CD8-positive, alpha-beta memory T cell (primary cell): ENCODE data around the gene CACNA1B. TPM values are rescaled to one million over a fixed set of nuclear protein-coding genes. Genes with fewer than 3 reads are reported as not detected.

ENCODE experiments used
- CTCF ChIA-PET: fragments of 350-600 bp; sonication (Branson Sonifier 250); formaldehyde crosslinking; loops from one replicate; lab custom pipeline; 2021; ENCODE audit warnings: antibody characterized with exemption; lab: Charles Lee
- POLR2A ChIA-PET: fragments of 350-600 bp; sonication (Branson Sonifier 250); formaldehyde crosslinking; loops from one replicate; lab custom pipeline; 2021; ENCODE audit warnings: antibody characterized with exemption; lab: Charles Lee
- DNase-seq, 5 donors: peaks; one replicate each; pipeline versions ENCODE4 v3.0.0 to v3.0.0-alpha.2; 2020 to 2022; ENCODE audit warnings: mixed read lengths in 1 of 5
- H3K27ac ChIP-seq: one replicate; pipeline ENCODE4 v1.7.0; 2013; ENCODE audit warnings: low read depth, mild to moderate bottlenecking, low read length, moderate library complexity
- H3K27me3 ChIP-seq: 2 replicates; pipeline ENCODE4 v1.7.0; 2013; ENCODE audit warnings: low read length, mild to moderate bottlenecking; ENCODE audit not compliant: insufficient read depth, poor library complexity, severe bottlenecking
- H3K36me3 ChIP-seq: 2 replicates; pipeline ENCODE4 v1.7.0; 2013; ENCODE audit warnings: mild to moderate bottlenecking, low read length, moderate library complexity; ENCODE audit not compliant: insufficient read depth
- H3K4me1 ChIP-seq: 2 replicates; pipeline ENCODE4 v1.7.0; 2013; ENCODE audit warnings: mild to moderate bottlenecking, low read length, moderate library complexity; ENCODE audit not compliant: insufficient read depth
- H3K4me3 ChIP-seq: 2 replicates; pipeline ENCODE4 v1.7.0; 2013; ENCODE audit warnings: mild to moderate bottlenecking, low read length
- H3K9me3 ChIP-seq: 2 replicates; pipeline ENCODE4 v1.7.0; 2013; ENCODE audit warnings: mild to moderate bottlenecking, low read length
- H3K27ac Mint-ChIP-seq, 8 donors: one replicate each; pipeline ENCODE4 v1.8.0; 2020 to 2021; ENCODE audit warnings: mixed read lengths in 8 of 8, mild to moderate bottlenecking in 6 of 8, inconsistent platforms in 3 of 8, moderate library complexity in 3 of 8
- H3K27me3 Mint-ChIP-seq, 2 donors: one replicate each; pipeline ENCODE4 v1.8.0; 2020 to 2021; ENCODE audit warnings: mixed read lengths in 2 of 2, mild to moderate bottlenecking in 1 of 2, moderate library complexity in 1 of 2
- H3K36me3 Mint-ChIP-seq, 3 donors: one replicate each; pipeline ENCODE4 v1.8.0; 2020 to 2021; ENCODE audit warnings: mixed read lengths in 3 of 3, inconsistent platforms in 1 of 3, mild to moderate bottlenecking in 1 of 3
- H3K4me1 Mint-ChIP-seq, 3 donors: one replicate each; pipeline ENCODE4 v1.8.0; 2020 to 2021; ENCODE audit warnings: mixed read lengths in 3 of 3, inconsistent platforms in 1 of 3, mild to moderate bottlenecking in 1 of 3
- H3K4me3 Mint-ChIP-seq, 7 donors: one replicate each; pipeline ENCODE4 v1.8.0; 2020 to 2021; ENCODE audit warnings: mixed read lengths in 7 of 7, mild to moderate bottlenecking in 6 of 7, moderate library complexity in 4 of 7, inconsistent platforms in 2 of 7
- H3K9me3 Mint-ChIP-seq, 5 donors: one replicate each; pipeline ENCODE4 v1.8.0; 2020 to 2022; ENCODE audit warnings: mixed read lengths in 5 of 5, mild to moderate bottlenecking in 3 of 5, moderate library complexity in 2 of 5, inconsistent platforms in 1 of 5
- polyA plus RNA-seq: library from polyadenylated mRNA; unstranded; fragments of 300-500 nt; fragmentation: Illumina TruSeq; gene quantifications from one replicate; pipeline ENCODE4 v1.2.3, GENCODE V29; 2021
- total RNA-seq, 2 experiments: library from RNA; stranded (reverse); gene quantifications; one replicate each; pipeline ENCODE4 v1.2.3, GENCODE V29; 2021

Gene CACNA1B
- total and polyA plus RNA-seq, 3 experiments from 2014 or later: not detected

DNA sequence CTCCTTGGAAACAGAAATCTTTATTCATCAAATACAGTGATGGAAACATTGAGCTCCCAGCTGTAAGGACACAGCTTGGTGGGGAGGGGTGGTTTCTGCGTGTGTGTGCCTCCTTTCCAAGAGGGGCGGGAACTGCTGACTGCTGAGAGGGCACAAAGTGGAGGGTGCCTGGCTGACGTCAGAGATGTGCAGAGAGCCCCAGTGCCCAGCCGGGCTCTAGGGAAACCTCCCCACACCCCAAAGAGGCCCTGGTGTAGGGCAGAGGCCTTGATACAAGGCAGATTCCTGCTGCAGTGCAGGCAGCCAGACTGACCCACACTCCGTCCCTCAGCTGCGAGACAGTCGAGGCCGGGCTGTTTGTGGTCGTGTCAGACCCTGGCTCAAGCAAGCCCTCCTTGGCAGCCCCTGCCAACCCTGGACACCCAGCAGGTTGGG is 191.0 kb downstream of the CACNA1B start:
- H3K36me3 ChIP-seq: no peaks in the 10 kb centered on the region
- ChIA-PET POLR2A (no interaction called here), CTCF (no interaction called here)
- Mint-ChIP-seq H3K4me3 (no peak overlapping the region), H3K9me3 (peaks cover 0 to 2% (median 0%) of the 10 kb centered on the region in 5 donors), H3K27me3 (peaks cover 9 to 40% of the 10 kb centered on the region in 2 donors), H3K27ac (no peak overlapping the region), H3K36me3 (no peaks in the 10 kb centered on the region), H3K4me1 (no peaks in the 10 kb centered on the region)
- H3K4me1 ChIP-seq: no peaks in the 10 kb centered on the region
- no peaks in the 10 kb centered on the region for H3K27me3 ChIP-seq
- no peaks in the 10 kb centered on the region for H3K9me3 ChIP-seq
- no peak overlapping the region for H3K4me3 ChIP-seq
- DNase-seq: no peak
- no peak overlapping the region for H3K27ac ChIP-seq

DNA sequence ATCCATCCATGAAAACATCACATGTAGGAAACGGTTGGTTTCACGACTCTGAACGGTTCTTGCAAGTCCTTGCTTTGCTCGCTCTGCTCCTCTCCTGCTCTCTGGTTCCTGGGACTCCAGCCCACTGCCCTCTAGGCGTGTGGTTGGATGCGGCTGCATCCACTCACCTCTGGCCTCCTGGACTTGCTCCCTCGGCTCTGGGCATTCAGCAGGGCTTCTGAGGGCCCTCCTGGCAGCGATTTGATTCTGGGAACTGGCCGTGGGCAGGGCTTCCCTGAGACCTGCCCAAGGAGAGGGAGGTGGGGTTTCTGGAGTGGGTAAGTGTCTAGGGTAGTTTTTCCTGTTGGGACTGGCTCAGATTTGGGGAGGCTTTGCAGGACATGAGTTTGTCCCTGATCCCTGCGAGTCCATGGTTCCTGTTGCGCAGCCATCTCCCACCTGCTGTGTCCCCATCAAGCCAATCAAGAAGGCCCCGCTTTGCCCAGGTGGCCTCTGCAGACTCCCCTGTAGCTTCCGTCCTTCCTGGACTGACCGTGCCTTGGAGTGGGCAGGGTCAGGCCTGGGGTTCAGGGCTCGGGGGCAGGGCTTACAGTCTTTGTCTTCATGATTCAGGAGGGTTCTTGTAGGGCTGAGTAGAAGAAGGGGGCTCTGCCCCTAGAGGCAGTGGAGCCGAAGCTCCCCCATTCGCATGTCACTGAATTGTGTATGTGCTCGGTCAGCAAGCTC is 192.3 kb downstream of the CACNA1B start:
- peaks cover 0 to 2% (median 0%) of the 10 kb centered on the region in 5 donors for H3K9me3 Mint-ChIP-seq
- no peak overlapping the region for H3K4me3 Mint-ChIP-seq
- H3K27me3 ChIP-seq: no peaks in the 10 kb centered on the region
- H3K36me3 ChIP-seq: no peaks in the 10 kb centered on the region
- CTCF ChIA-PET: no interaction called here
- H3K27me3 Mint-ChIP-seq: peaks cover 10 to 37% of the 10 kb centered on the region in 2 donors
- H3K4me3 ChIP-seq: no peak overlapping the region
- no peaks in the 10 kb centered on the region for H3K9me3 ChIP-seq
- no peaks in the 10 kb centered on the region for H3K4me1 ChIP-seq
- no peak overlapping the region for H3K27ac Mint-ChIP-seq
- no peak for DNase-seq
- H3K27ac ChIP-seq: no peak overlapping the region
- POLR2A ChIA-PET: no interaction called here
- no peaks in the 10 kb centered on the region for H3K36me3 Mint-ChIP-seq
- H3K4me1 Mint-ChIP-seq: no peaks in the 10 kb centered on the region

DNA sequence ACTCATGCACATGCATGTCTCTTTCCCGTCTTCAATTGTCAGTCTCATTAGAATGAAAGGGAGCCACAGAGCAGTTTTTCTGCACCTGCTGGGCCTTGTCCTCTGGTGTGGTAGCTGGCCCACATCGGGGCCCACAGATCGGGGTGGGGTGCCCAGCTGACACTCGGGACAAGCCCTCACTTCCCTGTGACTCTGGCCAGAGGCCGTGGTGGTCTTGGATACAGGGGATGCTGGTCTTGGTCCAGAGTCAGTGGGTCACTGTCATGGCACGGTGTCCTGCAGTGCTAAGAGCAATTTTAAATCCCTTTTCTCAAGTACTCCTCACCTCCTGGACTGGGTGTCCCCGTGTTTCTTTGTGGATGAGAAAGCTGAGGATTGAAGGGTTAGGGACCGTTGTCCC is 193.2 kb downstream of the CACNA1B start:
- H3K4me1 Mint-ChIP-seq: no peaks in the 10 kb centered on the region
- peaks cover 10 to 31% of the 10 kb centered on the region in 2 donors for H3K27me3 Mint-ChIP-seq
- Histone ChIP-seq H3K9me3 (no peaks in the 10 kb centered on the region), H3K36me3 (no peaks in the 10 kb centered on the region), H3K4me1 (no peaks in the 10 kb centered on the region), H3K4me3 (no peak overlapping the region), H3K27me3 (no peaks in the 10 kb centered on the region), H3K27ac (no peak overlapping the region)
- H3K36me3 Mint-ChIP-seq: no peaks in the 10 kb centered on the region
- CTCF ChIA-PET: no interaction called here
- H3K9me3 Mint-ChIP-seq: peaks cover 0 to 2% (median 0%) of the 10 kb centered on the region in 5 donors
- H3K4me3 Mint-ChIP-seq: no peak overlapping the region
- H3K27ac Mint-ChIP-seq: no peak overlapping the region
- DNase-seq: no peak
- POLR2A ChIA-PET: no interaction called here

DNA sequence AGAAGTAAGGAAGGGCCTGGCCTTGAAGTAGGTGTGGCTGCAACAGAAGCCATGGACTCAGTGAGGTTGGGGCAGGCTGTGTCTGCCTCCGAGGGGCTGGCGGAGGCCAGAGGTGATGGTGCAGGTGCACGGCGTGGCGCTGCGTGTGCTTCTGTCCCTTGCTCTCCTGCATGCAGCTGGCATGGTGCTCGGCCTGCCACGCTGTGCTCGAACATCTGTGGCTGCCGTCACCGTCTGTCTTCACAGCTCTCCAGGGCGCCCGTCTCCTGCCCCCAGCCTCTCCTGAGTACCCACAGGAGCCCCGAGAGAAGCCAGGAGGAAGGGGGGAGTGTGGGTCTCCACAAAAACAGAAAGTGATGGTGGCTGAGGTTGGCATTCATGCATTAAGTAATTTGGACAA is 193.7 kb downstream of the CACNA1B start:
- DNase-seq: no peak
- no peaks in the 10 kb centered on the region for H3K9me3 ChIP-seq
- ChIA-PET CTCF (no interaction called here), POLR2A (no interaction called here)
- Mint-ChIP-seq H3K27me3 (peaks cover 12 to 34% of the 10 kb centered on the region in 2 donors), H3K4me3 (no peak overlapping the region), H3K36me3 (no peaks in the 10 kb centered on the region), H3K27ac (no peak overlapping the region), H3K4me1 (no peaks in the 10 kb centered on the region), H3K9me3 (peaks cover 0 to 2% (median 0%) of the 10 kb centered on the region in 5 donors)
- no peaks in the 10 kb centered on the region for H3K27me3 ChIP-seq
- no peak overlapping the region for H3K4me3 ChIP-seq
- H3K4me1 ChIP-seq: no peaks in the 10 kb centered on the region
- no peaks in the 10 kb centered on the region for H3K36me3 ChIP-seq
- no peak overlapping the region for H3K27ac ChIP-seq

DNA sequence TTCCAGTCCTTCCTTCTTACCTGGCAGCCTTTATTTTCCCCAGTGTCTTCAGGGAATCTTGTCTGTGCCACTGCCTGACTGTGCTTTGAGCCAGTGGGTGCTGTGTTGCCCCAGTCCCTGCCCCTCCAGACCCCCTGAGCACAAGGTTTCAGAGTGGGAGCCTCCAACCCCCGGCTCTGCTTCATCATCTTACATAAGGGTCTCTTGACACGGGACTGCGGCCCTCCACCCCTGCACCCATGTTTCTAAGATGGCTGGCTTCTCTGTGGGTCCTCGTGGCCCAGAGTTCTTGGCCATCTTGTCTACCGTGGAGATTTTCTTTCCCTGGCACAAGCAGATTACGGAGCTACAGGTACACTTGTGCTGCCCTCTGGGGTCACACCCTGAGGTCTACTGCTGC is 194.1 kb downstream of the CACNA1B start:
- H3K27me3 Mint-ChIP-seq: peaks cover 12 to 36% of the 10 kb centered on the region in 2 donors
- H3K27ac Mint-ChIP-seq: peak overlapping the region in 1 of 8 donors; percentile 35
- CTCF ChIA-PET: no interaction called here
- no peaks in the 10 kb centered on the region for H3K4me1 Mint-ChIP-seq
- H3K4me3 Mint-ChIP-seq: no peak overlapping the region
- H3K36me3 Mint-ChIP-seq: no peaks in the 10 kb centered on the region
- Histone ChIP-seq H3K9me3 (no peaks in the 10 kb centered on the region), H3K27me3 (no peaks in the 10 kb centered on the region), H3K4me3 (no peak overlapping the region), H3K27ac (no peak overlapping the region), H3K4me1 (no peaks in the 10 kb centered on the region), H3K36me3 (no peaks in the 10 kb centered on the region)
- peaks cover 0 to 2% (median 0%) of the 10 kb centered on the region in 5 donors for H3K9me3 Mint-ChIP-seq
- no peak for DNase-seq
- POLR2A ChIA-PET: no interaction called here

DNA sequence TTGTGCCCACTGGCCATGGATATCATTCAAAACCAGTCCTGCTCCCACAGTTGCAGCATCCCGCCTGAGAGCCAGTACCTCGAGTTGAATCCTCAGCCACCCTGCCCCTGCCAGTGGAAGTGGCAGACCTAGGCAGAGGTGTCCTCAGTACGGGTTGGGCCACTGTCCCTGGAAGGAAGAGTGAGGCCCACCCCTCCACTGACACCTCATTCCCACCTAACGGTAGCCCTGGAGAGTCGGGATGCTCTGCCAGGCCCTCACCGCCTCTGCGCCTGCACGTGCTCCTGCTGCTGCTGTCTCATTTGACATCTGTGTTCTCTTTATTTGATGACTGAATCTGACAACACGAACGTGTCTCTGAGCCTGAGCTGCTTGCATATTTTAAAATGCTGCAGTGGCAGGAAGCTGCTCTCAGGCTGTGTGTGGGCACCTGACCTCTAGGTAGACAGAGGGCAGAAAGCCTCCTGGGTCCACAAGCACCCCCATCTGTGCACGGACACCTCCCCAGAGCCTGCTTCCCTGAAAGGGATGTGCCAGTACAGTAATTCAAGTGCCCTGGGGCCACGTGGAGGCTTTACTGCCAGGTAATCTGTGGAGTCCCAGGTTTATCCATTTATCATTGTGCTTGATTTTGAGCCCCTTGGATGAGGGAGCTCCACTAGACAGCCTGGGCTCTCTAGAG is 194.7 kb downstream of the CACNA1B start:
- no peak overlapping the region for H3K27ac Mint-ChIP-seq
- H3K4me1 Mint-ChIP-seq: no peaks in the 10 kb centered on the region
- no peak overlapping the region for H3K4me3 ChIP-seq
- H3K9me3 Mint-ChIP-seq: peaks cover 0 to 2% (median 0%) of the 10 kb centered on the region in 5 donors
- H3K4me1 ChIP-seq: no peaks in the 10 kb centered on the region
- no peaks in the 10 kb centered on the region for H3K36me3 Mint-ChIP-seq
- no peaks in the 10 kb centered on the region for H3K9me3 ChIP-seq
- no peak overlapping the region for H3K4me3 Mint-ChIP-seq
- H3K36me3 ChIP-seq: no peaks in the 10 kb centered on the region
- DNase-seq: no peak
- no peak overlapping the region for H3K27ac ChIP-seq
- H3K27me3 Mint-ChIP-seq: peaks cover 10 to 40% of the 10 kb centered on the region in 2 donors
- H3K27me3 ChIP-seq: no peaks in the 10 kb centered on the region
- POLR2A ChIA-PET: no interaction called here
- CTCF ChIA-PET: no interaction called here

DNA sequence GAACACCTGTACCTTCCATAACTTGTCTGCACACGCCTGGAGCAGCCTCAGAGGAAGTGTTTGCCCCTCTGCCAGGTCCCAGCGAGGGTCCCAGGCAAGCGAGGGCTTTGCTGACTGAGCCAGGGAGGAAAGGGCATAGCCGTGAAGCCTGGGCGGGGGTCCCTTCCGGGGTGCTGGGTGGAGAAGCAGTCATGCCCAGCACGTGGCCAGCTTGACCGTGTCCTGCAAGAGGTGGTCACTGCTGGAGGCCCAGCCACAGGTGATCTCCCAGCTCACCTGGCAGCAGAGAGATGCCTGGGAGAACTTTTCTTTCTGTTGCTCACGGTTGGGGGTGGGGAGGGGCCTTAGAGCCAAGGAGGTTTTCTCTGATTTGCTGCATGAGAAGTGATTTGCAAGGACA is 195.3 kb downstream of the CACNA1B start:
- H3K27me3 Mint-ChIP-seq: peaks cover 10 to 44% of the 10 kb centered on the region in 2 donors
- H3K4me1 ChIP-seq: no peaks in the 10 kb centered on the region
- ChIA-PET CTCF (no interaction called here), POLR2A (no interaction called here)
- H3K27ac ChIP-seq: no peak overlapping the region
- H3K36me3 ChIP-seq: no peaks in the 10 kb centered on the region
- H3K27ac Mint-ChIP-seq: no peak overlapping the region
- H3K4me3 ChIP-seq: no peak overlapping the region
- no peaks in the 10 kb centered on the region for H3K4me1 Mint-ChIP-seq
- no peaks in the 10 kb centered on the region for H3K27me3 ChIP-seq
- no peaks in the 10 kb centered on the region for H3K9me3 ChIP-seq
- no peak overlapping the region for H3K4me3 Mint-ChIP-seq
- no peak for DNase-seq
- H3K9me3 Mint-ChIP-seq: peaks cover 0 to 2% (median 0%) of the 10 kb centered on the region in 5 donors
- H3K36me3 Mint-ChIP-seq: no peaks in the 10 kb centered on the region

DNA sequence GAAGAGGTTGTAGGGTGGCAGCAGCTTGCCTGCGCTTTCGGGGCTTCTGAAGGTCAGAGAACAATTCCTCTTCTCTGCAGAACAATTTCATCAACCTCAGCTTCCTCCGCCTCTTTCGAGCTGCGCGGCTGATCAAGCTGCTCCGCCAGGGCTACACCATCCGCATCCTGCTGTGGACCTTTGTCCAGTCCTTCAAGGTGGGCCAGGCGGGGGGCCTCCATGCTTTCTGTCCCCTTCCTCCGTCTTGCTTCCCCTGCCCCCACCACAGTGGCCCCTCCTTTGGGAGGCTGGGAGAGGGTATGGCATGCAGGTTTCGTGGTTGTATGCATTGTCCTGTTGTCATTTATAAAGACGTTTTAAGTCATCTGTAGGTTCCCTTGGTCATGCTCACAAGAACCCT is 195.8 kb downstream of the CACNA1B start:
- H3K9me3 Mint-ChIP-seq: peaks cover 0 to 2% (median 0%) of the 10 kb centered on the region in 5 donors
- Histone ChIP-seq H3K27me3 (no peaks in the 10 kb centered on the region), H3K4me1 (no peaks in the 10 kb centered on the region), H3K27ac (no peak overlapping the region), H3K9me3 (no peaks in the 10 kb centered on the region), H3K4me3 (no peak overlapping the region), H3K36me3 (no peaks in the 10 kb centered on the region)
- H3K4me3 Mint-ChIP-seq: no peak overlapping the region
- no peaks in the 10 kb centered on the region for H3K4me1 Mint-ChIP-seq
- no peak overlapping the region for H3K27ac Mint-ChIP-seq
- ChIA-PET CTCF (no interaction called here), POLR2A (no interaction called here)
- no peaks in the 10 kb centered on the region for H3K36me3 Mint-ChIP-seq
- peaks cover 13 to 46% of the 10 kb centered on the region in 2 donors for H3K27me3 Mint-ChIP-seq
- DNase-seq: no peak
